ENCODE data around the gene EPHB1. TPM values are rescaled to one million over a fixed set of nuclear protein-coding genes. Genes with fewer than 3 reads are reported as not detected.

Gene EPHB1
- total RNA-seq, 2 donors from 2014 or later: 0.59 to 0.62 TPM

DNA sequence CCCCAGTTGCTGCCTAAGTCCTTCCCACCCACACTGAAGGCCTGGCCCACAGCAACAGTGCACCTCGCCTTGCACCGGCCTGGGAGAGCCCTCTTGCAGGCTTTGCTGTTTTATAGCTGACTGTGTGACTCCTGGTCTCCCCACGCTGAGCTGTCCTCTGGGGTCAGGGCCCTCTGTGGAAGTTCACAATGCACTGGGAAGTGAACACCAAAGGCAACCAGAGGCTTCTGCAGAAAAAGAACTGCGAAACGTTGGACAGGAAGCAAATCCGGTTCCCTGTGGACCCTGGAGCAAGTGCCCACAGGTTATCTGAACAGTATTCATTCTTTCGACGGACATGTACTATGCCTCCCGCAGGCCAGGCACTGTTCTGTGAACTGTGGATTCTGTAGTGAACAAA lies 737 bp upstream of the EPHB1 start:
- H3K4me3 Mint-ChIP-seq: peak overlapping the region; percentile 76
- no peak overlapping the region for H3K27ac Mint-ChIP-seq
- no peaks in the 10 kb centered on the region for H3K36me3 Mint-ChIP-seq
- ATAC-seq: no peak
- peaks cover 37 to 44% of the 10 kb centered on the region in 2 donors for H3K27me3 Mint-ChIP-seq
- H3K9me3 Mint-ChIP-seq: no peaks in the 10 kb centered on the region
- H3K4me1 Mint-ChIP-seq (ENCODE audit: low read depth in 2 of 2): peaks cover 5 to 8% of the 10 kb centered on the region in 2 donors
- DNase-seq (ENCODE audit: low spot score): no peak

DNA sequence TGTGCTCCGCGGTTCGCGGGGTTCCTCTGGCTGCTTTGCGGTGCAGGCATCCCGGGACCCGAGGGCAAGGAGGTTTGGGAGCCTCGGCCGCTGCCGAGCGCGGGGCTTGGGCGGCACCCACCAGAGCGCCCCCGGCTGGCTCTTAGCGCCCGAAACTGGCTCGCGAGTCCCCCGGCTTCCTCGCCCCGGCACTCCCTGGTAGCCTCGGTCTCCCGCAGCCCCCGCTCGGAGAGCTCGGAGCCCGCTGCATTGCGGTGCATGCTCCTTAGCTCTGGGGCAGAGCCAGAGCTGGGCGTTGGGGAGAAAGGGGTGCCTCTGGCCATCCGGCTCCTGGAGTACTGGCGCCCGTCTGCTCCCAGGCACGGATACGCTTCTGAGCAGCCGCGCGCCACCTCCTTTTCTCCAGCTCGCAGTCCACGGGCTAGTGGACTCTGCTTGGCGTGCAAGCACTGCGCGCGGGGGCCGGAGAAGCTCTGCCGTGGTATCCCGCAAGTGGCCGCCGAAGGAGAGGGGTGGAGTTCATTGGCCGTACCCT lies 753 bp downstream of the EPHB1 start:
- DNase-seq (ENCODE audit: low spot score): no peak
- peak overlapping the region; percentile 76 for H3K4me3 Mint-ChIP-seq
- peaks cover 35 to 48% of the 10 kb centered on the region in 2 donors for H3K27me3 Mint-ChIP-seq
- no peaks in the 10 kb centered on the region for H3K36me3 Mint-ChIP-seq
- ATAC-seq: no peak
- H3K9me3 Mint-ChIP-seq: no peaks in the 10 kb centered on the region
- H3K27ac Mint-ChIP-seq: no peak overlapping the region
- H3K4me1 Mint-ChIP-seq (ENCODE audit: low read depth in 2 of 2): peaks cover 5 to 8% of the 10 kb centered on the region in 2 donors

DNA sequence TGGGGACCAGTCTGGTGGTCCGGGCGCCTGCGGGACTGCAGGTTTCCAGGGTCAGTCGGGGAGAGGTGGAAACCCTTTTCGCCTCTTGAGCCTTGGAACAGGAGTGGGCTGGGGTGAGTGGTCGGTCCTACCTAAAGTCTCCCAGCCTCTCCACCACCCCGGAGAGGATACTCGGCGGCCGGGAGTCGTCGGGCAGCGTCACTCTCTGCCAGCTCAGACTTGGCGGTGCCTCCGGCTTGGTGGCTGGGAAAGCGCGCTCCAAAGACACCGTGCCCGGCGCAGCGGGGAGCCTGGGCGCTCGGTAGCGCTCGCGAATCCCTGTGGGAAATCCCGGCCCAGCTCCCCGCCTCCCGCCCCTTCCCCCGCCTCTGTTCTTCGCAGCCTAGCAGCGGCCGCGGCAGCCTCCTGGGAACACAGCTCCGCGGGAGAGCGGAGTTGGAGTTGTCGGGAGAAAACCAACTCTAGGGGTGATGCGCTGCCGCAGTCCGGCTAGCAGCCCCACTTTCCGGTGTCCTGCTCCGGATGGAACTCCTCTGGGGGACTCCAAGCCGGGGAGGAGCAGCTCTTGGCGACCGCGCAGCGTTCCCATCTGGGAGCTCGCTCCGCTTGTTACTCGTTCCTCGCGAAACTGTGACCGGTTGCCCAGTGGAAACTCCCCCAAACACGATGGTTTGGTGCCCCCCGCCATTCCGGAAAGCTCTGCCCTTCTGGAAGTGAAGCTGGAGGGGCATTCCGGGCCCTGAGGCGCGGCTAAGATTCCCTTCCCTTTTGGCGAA lies 1.4 kb downstream of the EPHB1 start:
- H3K9me3 Mint-ChIP-seq: no peaks in the 10 kb centered on the region
- no peak overlapping the region for H3K27ac Mint-ChIP-seq
- peaks cover 35 to 48% of the 10 kb centered on the region in 2 donors for H3K27me3 Mint-ChIP-seq
- no peaks in the 10 kb centered on the region for H3K36me3 Mint-ChIP-seq
- H3K4me1 Mint-ChIP-seq (ENCODE audit: low read depth in 2 of 2): peaks cover 5 to 8% of the 10 kb centered on the region in 2 donors
- H3K4me3 Mint-ChIP-seq: no peak overlapping the region
- ATAC-seq (no peak), DNase-seq (ENCODE audit: low spot score) (no peak)

- peaks cover 5 to 8% of the 10 kb centered on the region in 2 donors for H3K4me1 Mint-ChIP-seq (ENCODE audit: low read depth in 2 of 2)
- H3K4me3 Mint-ChIP-seq: no peak overlapping the region
- DNase-seq (ENCODE audit: low spot score): no peak
- peaks cover 36 to 41% of the 10 kb centered on the region in 2 donors for H3K27me3 Mint-ChIP-seq
- no peaks in the 10 kb centered on the region for H3K9me3 Mint-ChIP-seq
- ATAC-seq: no peak
- H3K36me3 Mint-ChIP-seq: no peaks in the 10 kb centered on the region
- no peak overlapping the region for H3K27ac Mint-ChIP-seq
Measured at GRCh38 chr3:134797057-134797740, 2.1 kb downstream of the EPHB1 start.

DNA sequence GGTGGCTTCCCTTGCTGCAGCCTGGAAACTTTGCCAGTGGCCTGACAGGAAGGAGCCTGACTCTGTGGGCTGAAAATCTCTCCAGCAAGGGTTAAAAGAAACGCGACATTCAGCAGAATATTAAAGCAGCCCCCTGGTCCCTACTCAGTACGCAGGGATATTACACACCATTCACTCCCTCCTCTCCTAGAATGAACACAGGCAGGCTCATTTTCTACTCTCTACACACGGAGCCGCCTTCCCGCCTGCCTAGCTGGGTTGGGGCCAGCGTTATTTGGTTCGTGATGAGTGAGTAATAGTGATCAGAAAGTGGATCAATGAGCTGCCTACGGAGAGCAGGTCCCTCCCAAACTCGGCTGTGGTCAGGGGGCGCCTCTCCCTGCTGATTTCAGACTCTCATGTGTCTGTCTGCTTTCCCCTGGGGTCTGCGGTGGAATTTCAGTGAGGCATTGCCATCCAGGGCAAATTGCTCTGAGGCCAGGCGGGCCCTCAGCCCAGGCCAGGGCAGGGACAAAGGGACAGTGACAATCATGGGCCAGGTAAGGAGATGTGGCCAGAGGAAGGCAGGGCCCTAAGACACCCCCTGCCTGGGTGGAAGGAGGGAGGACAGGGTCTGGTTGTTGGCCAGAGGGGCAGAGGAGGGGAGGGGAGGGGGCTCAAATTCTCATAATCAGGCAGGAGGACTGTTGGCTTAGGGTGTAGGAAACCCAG lies 2.8 kb downstream of the EPHB1 start:
- Mint-ChIP-seq H3K4me3 (no peak overlapping the region), H3K4me1 (ENCODE audit: low read depth in 2 of 2) (peaks cover 5 to 8% of the 10 kb centered on the region in 2 donors), H3K27ac (no peak overlapping the region), H3K27me3 (peaks cover 33 to 34% of the 10 kb centered on the region in 2 donors), H3K9me3 (no peaks in the 10 kb centered on the region), H3K36me3 (no peaks in the 10 kb centered on the region)
- ATAC-seq (no peak), DNase-seq (ENCODE audit: low spot score) (no peak)

DNA sequence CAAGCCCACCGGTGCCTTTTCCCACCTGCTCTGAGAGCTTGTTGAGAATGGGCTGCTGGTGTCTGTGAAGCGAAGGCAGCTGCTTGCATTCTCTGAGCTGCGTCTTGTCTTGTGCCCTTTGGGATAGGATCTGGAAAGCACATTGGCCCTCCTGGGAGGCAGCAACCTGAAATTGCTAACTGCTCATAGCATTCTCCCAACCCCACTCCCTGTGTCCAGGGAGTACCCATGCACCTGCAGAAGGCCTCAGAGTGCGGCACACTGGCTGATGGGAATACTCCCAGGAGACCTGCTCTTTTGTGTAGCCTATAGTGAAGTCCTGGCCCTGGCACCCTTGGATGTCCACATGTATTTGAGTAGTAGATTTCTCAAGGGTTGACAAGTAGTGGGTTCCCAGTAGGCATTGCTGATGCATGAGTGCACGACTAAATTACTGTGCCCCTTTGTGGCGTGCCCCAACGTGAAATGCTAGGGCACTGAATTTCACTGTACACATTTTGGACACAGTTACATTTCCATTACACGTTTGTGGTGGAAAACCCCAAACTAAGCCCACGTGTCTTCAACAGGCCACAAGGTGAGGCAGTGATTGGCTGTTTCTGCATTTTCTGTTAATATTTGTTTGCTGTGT lies 3.7 kb downstream of the EPHB1 start:
- Mint-ChIP-seq H3K36me3 (no peaks in the 10 kb centered on the region), H3K9me3 (no peaks in the 10 kb centered on the region), H3K27ac (no peak overlapping the region), H3K4me3 (no peak overlapping the region), H3K4me1 (ENCODE audit: low read depth in 2 of 2) (peaks cover 5 to 8% of the 10 kb centered on the region in 2 donors), H3K27me3 (peaks cover 26% of the 10 kb centered on the region in 2 donors)
- DNase-seq (ENCODE audit: low spot score): no peak
- ATAC-seq: no peak

GRCh38 chr3:134799393-134799792 lies 4.3 kb downstream of the EPHB1 start:
- H3K36me3 Mint-ChIP-seq: no peaks in the 10 kb centered on the region
- ATAC-seq (no peak), DNase-seq (ENCODE audit: low spot score) (no peak)
- H3K4me3 Mint-ChIP-seq: no peak overlapping the region
- H3K27ac Mint-ChIP-seq: no peak overlapping the region
- H3K27me3 Mint-ChIP-seq: peaks cover 26 to 32% of the 10 kb centered on the region in 2 donors
- peaks cover 5 to 8% of the 10 kb centered on the region in 2 donors for H3K4me1 Mint-ChIP-seq (ENCODE audit: low read depth in 2 of 2)
- no peaks in the 10 kb centered on the region for H3K9me3 Mint-ChIP-seq

DNA sequence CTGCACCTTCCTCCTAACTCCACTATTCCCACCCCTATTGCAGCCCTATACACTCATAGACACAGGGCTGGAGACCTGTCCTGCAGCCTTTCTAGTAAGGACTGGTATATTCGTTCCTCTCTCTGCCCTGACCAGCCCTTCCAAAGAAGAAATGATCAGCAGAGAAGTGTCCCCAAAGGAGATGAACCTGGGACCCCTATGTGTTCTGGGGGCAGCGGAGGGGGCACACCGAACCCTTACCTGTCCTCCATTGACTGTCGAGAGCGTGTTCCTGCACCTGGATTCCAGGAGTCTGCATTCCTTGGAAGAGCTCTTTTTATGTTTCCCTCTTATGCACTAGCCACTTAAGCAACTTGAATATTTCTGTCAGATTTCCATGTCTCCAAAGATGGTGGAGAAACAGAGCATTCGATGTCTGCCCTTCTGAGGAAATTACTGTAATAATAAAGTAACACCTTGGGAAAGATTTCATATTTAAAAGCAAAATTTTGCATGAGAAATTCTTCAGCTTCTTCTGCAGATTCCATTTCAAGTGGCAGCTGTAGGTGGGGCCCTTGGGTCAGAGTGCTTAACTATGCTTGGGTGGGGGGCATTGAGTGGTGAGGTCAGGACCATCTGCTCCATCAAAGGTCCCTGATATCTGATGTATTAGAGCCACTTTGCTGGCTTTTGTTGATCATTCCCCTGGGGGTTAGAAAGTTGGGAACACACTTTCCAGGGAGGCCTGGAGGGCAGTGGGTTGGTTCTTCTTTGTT lies 6.3 kb downstream of the EPHB1 start:
- Mint-ChIP-seq H3K9me3 (no peaks in the 10 kb centered on the region), H3K36me3 (no peaks in the 10 kb centered on the region), H3K4me1 (ENCODE audit: low read depth in 2 of 2) (no peaks in the 10 kb centered on the region), H3K27me3 (peaks cover 25 to 36% of the 10 kb centered on the region in 2 donors), H3K27ac (no peak overlapping the region), H3K4me3 (no peak overlapping the region)
- DNase-seq (ENCODE audit: low spot score) (no peak), ATAC-seq (no peak)

DNA sequence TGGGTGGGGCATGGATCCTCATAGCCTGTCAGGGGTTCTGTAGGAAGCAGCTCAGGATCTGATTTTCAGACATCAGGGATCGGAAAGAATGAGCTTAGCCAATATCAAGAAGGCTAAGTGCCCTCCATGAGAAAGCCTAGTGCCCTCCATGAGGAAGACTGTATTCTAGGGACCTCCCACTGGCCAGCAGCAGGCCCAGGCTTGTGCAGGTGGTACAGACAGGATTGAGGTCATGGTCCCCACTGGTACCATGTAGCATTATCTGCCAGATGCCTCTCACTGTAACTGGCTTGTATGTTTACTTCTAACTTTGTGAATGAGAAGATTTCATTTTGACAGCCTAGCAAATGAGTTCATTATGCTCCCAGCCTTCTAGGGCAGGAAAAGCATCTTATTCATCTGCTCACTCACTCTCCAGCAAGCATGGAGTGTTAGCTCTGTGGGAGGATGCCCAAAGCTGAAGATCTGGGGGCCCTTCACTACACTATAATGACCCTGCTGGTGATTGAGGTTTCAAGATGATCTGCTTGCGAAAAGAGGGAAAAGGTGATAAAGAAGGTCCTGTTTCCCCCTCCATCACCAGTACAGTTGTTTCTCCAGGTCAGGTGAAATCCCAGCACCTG lies 7.5 kb downstream of the EPHB1 start:
- H3K27ac Mint-ChIP-seq: no peak overlapping the region
- no peaks in the 10 kb centered on the region for H3K36me3 Mint-ChIP-seq
- peaks cover 18 to 39% of the 10 kb centered on the region in 2 donors for H3K27me3 Mint-ChIP-seq
- H3K4me3 Mint-ChIP-seq: no peak overlapping the region
- DNase-seq (ENCODE audit: low spot score) (no peak), ATAC-seq (peak; percentile 14 to 46)
- no peaks in the 10 kb centered on the region for H3K4me1 Mint-ChIP-seq (ENCODE audit: low read depth in 2 of 2)
- no peaks in the 10 kb centered on the region for H3K9me3 Mint-ChIP-seq

- DNase-seq (ENCODE audit: low spot score) (no peak), ATAC-seq (peak; percentile 57 to 58)
- Mint-ChIP-seq H3K4me1 (ENCODE audit: low read depth in 2 of 2) (no peaks in the 10 kb centered on the region), H3K27ac (no peak overlapping the region), H3K9me3 (no peaks in the 10 kb centered on the region), H3K36me3 (no peaks in the 10 kb centered on the region), H3K4me3 (no peak overlapping the region), H3K27me3 (peaks cover 12 to 38% of the 10 kb centered on the region in 2 donors)
Measured at GRCh38 chr3:134803051-134803505, 8.0 kb downstream of the EPHB1 start.

GRCh38 chr3:134803652-134804051 lies 8.6 kb downstream of the EPHB1 start:
- H3K36me3 Mint-ChIP-seq: no peaks in the 10 kb centered on the region
- no peaks in the 10 kb centered on the region for H3K4me1 Mint-ChIP-seq (ENCODE audit: low read depth in 2 of 2)
- ATAC-seq (no peak), DNase-seq (ENCODE audit: low spot score) (no peak)
- no peak overlapping the region for H3K27ac Mint-ChIP-seq
- no peak overlapping the region for H3K4me3 Mint-ChIP-seq
- H3K9me3 Mint-ChIP-seq: no peaks in the 10 kb centered on the region
- peaks cover 12 to 42% of the 10 kb centered on the region in 2 donors for H3K27me3 Mint-ChIP-seq
